AML-193 (cell line): Measurements from ENCODE around the gene ZFAND3.
"Not testable (repeated sequence)": the region's sequence is repeated elsewhere in the genome, so short reads cannot be mapped to it uniquely, and the experiment has no call there.

Experiments
- DNase-seq, 2 experiments: peaks; one replicate each; lab custom pipeline; 2025; lab: John Stamatoyannopoulos, UW

ZFAND3 gene

DNA sequence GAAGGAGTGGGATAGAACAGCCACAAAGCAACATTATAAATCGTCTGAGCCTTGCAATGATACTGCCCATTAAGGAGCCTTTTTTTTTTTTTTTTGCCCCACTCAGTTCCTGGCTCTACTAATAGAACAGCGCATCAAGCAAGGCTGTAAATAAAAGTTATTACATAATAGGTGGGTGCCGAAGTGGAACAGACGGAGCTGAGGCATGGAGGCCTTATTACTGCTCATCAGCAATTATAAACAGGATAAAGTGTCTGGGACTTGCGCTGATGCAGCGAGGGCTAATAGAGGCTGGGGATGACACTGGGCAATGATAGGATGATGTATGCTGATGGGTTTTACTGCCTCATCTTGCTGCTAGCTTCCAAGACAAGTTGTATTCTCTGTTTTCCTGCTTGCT is 272.1 kb downstream of the ZFAND3 start:
- DNase-seq, result no peak

GRCh38 chr6:38092465-38092864 is 272.9 kb downstream of the ZFAND3 start:
- no peak for DNase-seq

DNA sequence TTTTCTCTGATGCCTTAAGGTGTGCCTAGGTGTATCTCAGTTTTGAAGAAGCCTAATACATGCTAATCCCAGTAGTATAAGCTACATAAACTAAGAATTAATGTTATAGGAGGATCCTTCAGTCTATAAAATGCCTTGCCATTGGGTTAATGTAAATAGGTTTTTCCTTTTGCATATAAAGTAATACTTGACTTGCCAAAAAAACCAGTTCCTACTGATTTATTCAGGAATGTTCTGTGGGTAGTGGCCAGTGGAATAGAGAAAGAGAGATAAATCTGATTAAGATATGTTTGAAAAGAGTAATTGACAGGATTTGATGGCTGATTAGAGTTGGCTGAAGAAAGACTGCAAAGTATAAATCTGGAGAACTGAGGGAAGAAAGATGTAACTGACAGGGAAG is 273.4 kb downstream of the ZFAND3 start:
- DNase-seq, result no peak

GRCh38 chr6:38095054-38095453 is 275.5 kb downstream of the ZFAND3 start:
- no peak for DNase-seq

DNA sequence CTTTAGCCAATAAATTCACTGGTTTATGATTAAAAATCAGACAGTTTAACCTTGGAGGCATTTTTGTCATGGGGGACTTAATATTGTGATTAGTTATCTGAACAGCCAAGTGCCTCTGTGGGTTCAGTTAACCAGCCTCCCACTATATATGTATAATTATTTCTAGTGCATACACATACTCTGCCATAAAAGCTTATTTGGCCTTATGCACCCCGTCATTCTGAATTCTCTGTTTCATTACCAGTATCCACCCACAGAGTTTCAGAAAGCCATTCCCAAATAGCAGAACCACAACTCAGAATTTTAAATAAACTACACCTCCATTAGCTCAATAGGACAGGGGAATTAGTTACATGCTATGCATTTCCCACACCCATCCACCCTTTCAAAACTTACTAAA is 279.7 kb downstream of the ZFAND3 start:
- DNase-seq, result no peak

DNA sequence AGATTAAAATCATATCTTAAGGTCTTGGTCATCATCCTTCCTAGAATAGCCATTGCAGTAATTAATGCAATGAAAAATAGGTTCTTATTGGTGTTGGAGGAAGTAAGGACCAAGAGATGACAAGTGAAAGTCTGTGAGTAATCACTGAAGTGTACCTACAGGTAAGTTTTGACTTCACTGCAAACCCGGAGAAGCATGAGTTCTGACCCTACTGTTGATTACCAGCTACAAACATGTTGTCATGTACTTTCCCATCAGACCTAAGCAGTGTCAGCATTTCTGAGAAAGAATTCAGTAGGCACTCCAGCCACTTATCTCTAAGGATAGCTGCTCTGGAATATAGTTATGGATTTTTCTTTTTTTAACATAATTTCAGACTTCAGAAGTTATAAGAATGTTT is 280.9 kb downstream of the ZFAND3 start:
- no peak for DNase-seq

DNA sequence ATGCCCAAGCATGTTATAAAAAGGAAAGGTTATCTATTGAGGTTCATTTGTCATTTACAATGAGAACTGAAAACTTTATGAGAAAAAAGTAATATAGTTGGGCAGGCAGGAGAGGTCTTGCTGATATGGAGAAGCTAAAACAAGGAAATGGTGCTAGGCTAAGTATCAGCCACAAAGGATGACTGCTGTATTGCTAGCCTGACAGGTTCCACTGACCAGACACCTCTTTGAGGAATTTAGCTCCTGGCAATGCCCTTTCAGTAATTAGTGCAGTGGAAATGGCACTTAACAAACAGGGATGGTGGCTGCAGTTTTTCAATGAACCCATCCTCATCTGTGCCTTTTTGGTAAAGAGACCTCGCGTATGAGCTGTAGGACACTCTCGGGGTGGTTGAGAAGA is 284.4 kb downstream of the ZFAND3 start:
- DNase-seq, result no peak

DNA sequence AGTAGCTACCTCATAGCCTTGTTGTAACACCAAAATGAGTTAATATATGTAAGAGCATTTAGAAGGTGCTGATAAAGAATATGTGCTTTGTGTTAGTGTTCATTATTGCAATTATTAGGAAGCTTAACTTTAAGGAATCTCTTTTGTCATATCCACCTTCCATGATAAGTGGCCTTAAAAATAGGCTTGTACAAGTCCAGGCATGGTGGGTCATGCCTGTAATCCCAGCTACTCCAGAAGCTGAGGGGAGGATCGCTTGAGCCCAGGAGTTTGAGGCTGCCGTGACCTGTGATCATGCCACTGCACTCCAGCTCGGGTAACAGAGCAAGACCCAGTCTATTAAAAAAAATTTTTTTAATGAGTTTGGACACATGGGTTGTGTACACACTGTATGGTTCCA is 285.5 kb downstream of the ZFAND3 start:
- DNase-seq, result no peak

- DNase-seq, result no peak
Observed at GRCh38 chr6:38107073-38107472, 287.5 kb downstream of the ZFAND3 start.

DNA sequence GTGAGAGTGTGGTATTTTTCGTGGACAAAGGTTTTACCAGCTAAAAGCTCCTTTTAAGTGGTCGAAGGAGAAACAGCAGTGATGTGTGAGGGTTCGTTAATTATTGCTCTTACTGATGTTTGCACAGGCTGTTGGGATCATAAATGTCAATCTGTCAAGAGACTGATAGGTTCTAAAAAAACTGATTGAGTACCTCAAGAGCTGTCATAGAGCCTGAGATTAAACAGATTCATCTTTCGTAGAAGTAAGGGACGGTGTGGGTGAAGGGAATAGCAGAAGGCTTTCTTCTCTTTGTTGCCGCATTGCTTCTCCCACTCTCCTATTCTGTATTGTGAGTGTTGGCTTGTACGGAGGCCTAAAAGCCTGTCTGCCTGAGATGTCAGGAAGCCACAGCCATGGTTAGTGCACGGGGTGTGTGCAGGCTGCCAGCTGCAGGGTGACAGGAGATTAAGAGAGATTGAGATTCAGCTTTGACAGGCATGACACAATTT is 291.0 kb downstream of the ZFAND3 start:
- no peak for DNase-seq

- no peak for DNase-seq
Observed at GRCh38 chr6:38112181-38112580, 292.7 kb downstream of the ZFAND3 start.

GRCh38 chr6:38113825-38114576 is 294.5 kb downstream of the ZFAND3 start:
- no peak for DNase-seq

DNA sequence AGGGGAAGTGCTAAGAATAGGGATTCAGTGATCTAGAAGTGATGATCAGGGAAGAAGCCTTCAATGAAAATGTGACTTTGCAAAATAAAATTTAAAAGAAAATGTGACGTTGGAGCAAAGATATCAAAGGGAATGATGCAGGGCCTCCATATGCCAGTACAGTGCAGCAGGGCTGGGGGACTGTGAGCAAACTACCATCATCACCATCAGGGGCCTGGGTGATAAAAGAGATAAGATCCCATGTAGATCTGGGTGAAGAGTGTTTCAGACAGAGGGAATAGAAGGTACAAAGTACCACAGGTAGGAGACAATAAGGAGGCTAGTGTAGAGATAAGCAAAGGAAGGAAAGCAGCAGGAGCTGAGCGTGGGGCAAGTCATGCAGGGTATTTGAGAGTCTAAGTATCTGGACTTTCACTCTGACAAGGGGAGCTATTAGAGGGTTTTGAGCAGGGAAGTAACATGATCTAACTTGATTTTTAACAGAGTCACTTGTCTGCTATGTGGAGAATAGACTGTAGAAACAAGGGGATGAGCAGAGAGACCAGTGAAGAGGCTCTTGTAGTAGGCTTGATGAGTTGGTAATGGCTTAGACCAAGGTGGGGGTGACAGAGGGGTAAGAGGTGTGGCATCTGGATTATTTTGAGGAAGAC is 295.6 kb downstream of the ZFAND3 start:
- no peak for DNase-seq

- DNase-seq, result no peak
Observed at GRCh38 chr6:38115626-38116008, 296.1 kb downstream of the ZFAND3 start.

GRCh38 chr6:38116248-38116647 is 296.7 kb downstream of the ZFAND3 start:
- DNase-seq, result no peak

DNA sequence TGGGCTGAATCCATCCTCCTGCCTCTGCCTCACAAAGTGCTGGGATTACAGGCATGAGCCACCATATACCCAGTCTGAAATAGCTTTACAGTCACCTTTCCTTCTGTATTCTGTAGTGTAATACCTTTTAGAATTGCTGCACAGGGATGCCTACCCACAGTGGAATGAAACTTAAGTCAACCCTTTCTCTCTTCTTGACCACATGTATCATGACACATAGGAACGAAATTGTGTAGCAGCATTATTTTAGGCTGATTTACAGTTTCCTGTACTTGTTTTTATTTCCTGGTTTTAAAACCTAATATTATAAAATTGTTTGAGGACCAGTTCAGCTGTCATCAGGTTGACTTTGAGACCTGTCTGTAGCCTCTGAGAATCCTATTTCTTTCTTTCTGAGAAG is 297.8 kb downstream of the ZFAND3 start:
- DNase-seq, result no peak

- DNase-seq, result no peak
Observed at GRCh38 chr6:38118791-38119365, 299.4 kb downstream of the ZFAND3 start.

DNA sequence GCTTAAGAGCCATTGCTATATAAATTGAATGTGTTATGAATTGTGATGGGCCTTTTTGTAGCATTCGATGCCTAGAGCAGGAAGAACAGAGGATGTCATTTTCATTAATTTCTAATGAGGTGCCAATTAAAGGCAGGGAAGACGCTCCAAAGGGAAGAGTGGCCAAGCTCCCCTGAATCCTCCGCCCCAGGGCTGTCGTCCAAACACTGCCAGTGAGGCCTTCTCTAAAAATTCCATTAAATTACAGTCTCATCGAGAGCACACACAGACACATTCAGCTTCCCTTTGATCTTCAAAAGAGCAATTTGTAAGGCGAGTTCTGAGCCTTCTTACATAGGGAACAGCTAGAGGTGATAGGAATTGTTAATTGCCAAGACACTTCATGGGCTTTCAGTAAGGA is 300.0 kb downstream of the ZFAND3 start:
- DNase-seq, result no peak

DNA sequence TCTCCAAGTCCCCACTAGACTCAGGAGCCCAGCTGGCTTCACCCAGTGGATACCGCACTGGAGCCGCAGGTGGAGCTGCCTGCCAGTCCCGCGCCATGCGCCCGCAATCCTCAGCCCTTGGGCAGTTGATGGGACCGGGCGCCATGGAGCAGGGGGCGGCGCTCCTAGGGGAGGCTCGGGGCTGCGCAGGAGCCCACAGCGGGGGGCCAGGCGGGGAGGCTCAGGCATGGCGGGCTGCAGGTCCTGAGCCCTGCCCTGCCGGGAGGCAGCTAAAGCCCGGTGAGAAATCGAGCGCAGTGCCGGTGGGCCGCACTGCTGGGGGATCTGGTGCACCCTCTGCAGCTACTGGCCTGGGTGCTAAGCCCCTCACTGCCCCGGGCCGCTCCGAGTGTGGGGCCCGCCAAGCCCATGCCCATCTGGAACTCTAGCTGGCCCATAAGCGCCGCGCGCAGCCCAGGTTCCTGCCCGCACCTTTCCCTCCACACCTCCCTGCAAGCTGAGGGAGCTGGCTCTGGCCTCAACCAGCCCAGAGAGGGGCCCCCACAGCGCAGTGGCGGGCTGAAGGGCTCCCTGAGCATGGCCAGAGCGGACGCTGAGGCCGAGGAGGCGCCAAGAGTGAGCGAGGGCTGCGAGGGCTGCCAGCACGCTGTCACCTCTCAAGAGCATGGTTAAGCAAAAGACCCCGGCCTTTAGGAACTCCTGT is 304.8 kb downstream of the ZFAND3 start:
- DNase-seq, result not testable (repeated sequence)

DNA sequence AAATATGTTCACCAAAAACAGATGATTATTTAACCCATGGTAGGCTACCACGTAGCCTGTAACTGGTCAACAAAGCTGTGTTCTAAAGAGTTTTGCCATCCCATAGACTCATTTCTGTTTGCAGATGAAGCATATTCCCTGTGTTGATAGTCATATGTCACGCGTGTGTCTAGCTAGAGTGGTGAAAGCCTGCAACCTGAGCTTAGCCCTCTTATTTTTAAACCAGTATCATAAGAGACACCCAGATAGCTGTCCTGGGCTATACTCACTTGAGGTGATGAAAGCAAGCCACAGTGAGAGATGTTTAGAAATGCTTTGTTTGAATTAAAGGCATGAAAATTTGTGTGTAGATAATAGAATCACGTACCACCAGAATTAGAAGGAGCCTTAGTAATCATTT is 307.8 kb downstream of the ZFAND3 start:
- no peak for DNase-seq

- no peak for DNase-seq
Observed at GRCh38 chr6:38131527-38131965, 312.0 kb downstream of the ZFAND3 start.

GRCh38 chr6:38133932-38134703 is 314.6 kb downstream of the ZFAND3 start:
- no peak for DNase-seq
